BE2C (cell line): ENCODE results near the gene SHISA8.
"Not testable (repeated sequence)": the region's sequence is repeated elsewhere in the genome, so short reads cannot be mapped to it uniquely, and the experiment has no call there.

Experiments
- DNase-seq: peaks from one replicate; pipeline ENCODE4 v3.0.0-alpha.2; 2020
- H3K27me3 ChIP-seq: fragments of 250-450 bp; sonication (Bioruptor Pico); 2 replicates; pipeline ENCODE4 v1.5.1; 2020; ENCODE audit warnings: mild to moderate bottlenecking
- H3K36me3 ChIP-seq: fragments of 250-450 bp; sonication (Bioruptor Pico); 2 replicates; pipeline ENCODE4 v1.5.1; 2020; ENCODE audit warnings: mild to moderate bottlenecking
- H3K4me1 ChIP-seq: fragments of 250-450 bp; sonication (Bioruptor Pico); 2 replicates; pipeline ENCODE4 v1.5.1; 2020
- H3K4me3 ChIP-seq: 2 replicates; pipeline ENCODE4 v1.5.1; 2011; ENCODE audit warnings: low read depth, low read length
- H3K9me3 ChIP-seq: fragments of 250-450 bp; sonication (Bioruptor Pico); 2 replicates; pipeline ENCODE4 v1.5.1; 2020
- TF ChIP-seq, protein P1 (sequence below): IDR thresholded peaks from 2 replicates; pipeline ENCODE4 v1.5.1; 2012; ENCODE audit warnings: mild to moderate bottlenecking, low read depth, low read length

Gene SHISA8

DNA sequence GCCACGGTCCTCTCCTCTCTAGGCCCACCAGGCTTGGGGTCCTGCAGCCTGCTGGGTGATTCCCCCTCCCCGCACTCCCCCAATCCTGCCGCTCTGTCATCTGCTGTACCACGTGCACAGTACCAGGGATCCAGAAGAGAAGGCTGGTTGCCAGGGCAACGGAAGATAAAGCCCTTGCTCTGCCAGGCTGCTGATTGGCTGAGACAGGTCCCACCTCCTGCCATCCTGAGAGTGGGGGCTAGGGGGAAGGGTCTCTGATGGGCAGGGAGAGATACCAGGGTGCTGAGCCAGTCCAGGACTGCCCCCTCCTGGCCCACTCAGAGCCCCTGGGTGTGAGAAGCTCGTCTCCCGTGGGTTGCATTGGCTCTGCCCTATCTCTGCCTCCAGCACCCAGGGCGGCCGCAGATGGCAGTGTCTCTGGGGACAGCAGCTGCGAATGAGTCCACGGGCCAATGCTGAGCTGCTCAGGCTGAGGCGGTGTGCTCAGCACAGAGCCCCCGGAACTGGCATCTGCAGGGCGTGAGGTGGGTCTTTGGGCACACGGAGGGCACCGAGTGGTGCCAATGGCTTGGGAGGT is 37.1 kb upstream of the SHISA8 start, which contains the start of gene SMIM45:
TSS of gene SMIM45 (plus strand) at position 253 of the 577 bp plus-strand sequence.
- H3K36me3 ChIP-seq, result no peaks in the 10 kb centered on the region
- TF ChIP-seq, protein P1, sequence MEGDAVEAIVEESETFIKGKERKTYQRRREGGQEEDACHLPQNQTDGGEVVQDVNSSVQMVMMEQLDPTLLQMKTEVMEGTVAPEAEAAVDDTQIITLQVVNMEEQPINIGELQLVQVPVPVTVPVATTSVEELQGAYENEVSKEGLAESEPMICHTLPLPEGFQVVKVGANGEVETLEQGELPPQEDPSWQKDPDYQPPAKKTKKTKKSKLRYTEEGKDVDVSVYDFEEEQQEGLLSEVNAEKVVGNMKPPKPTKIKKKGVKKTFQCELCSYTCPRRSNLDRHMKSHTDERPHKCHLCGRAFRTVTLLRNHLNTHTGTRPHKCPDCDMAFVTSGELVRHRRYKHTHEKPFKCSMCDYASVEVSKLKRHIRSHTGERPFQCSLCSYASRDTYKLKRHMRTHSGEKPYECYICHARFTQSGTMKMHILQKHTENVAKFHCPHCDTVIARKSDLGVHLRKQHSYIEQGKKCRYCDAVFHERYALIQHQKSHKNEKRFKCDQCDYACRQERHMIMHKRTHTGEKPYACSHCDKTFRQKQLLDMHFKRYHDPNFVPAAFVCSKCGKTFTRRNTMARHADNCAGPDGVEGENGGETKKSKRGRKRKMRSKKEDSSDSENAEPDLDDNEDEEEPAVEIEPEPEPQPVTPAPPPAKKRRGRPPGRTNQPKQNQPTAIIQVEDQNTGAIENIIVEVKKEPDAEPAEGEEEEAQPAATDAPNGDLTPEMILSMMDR, result peak; percentile 52; the same call in 1 of the 2 replicates
- peak; percentile 97 for DNase-seq
- no peaks in the 10 kb centered on the region for H3K9me3 ChIP-seq
- H3K27me3 ChIP-seq, result no peaks in the 10 kb centered on the region
- peaks cover 18% of the 10 kb centered on the region for H3K4me1 ChIP-seq
- peak within 1 kb of the TSS; percentile 60 for H3K4me3 ChIP-seq

DNA sequence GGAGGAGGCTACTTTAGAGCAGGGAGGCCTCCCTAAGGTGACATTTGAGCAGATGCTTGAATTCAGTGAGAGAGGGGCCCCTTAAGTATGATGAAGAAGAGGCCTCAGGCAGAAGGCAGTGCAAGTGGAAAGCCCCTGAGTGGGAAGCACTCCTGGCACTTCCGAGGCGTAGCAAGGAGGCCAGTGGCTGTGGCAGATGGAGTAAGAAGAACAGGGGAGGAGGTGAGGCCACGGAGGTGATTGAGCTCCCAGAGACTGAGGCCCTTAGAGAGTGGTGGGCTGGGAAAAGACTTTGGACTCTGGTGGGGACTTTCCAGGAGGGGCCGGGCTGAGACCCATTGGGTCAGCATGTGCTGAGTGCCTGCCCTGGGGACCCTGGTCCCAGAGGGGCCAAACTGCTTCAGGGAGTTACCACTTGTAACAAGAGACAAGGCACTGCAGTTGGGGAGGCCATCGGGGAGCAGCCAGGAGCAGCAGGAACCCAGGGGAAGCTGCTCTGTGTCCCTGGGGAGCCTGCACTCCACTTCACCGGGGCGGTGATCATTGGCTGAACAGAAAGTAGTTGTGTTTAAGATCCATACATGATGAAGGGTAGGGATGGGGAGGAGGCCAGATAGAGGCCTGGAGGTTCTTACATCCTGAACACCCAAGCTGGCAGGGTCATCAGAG is 34.6 kb upstream of the SHISA8 start:
- no peak overlapping the region for H3K4me3 ChIP-seq
- peaks cover 7% of the 10 kb centered on the region for H3K36me3 ChIP-seq
- no peaks in the 10 kb centered on the region for H3K9me3 ChIP-seq
- no peaks in the 10 kb centered on the region for H3K27me3 ChIP-seq
- no peak for DNase-seq
- peaks cover 18% of the 10 kb centered on the region for H3K4me1 ChIP-seq
- TF ChIP-seq, protein P1, result no peak

DNA sequence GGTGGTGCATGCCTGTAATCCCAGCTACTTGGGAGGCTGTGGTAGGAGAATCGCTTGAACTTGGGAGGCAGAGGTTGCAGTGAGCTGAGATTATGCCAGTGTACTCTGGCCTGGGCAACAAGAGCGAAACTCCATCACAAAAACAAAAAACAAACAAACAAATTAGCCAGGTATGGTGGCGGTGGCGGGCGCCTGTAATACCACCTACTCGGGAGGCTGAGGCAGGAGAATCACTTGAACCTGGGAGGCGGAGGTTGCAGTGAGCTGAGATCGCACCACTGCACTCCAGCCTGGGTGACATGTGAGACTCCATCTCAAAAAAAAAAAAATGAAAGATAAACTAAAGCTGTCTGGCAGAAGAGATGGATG is 34.0 kb upstream of the SHISA8 start:
- H3K27me3 ChIP-seq, H3K4me3 ChIP-seq, DNase-seq, H3K36me3 ChIP-seq, H3K9me3 ChIP-seq: not testable (repeated sequence)
- peaks cover 18% of the 10 kb centered on the region for H3K4me1 ChIP-seq

DNA sequence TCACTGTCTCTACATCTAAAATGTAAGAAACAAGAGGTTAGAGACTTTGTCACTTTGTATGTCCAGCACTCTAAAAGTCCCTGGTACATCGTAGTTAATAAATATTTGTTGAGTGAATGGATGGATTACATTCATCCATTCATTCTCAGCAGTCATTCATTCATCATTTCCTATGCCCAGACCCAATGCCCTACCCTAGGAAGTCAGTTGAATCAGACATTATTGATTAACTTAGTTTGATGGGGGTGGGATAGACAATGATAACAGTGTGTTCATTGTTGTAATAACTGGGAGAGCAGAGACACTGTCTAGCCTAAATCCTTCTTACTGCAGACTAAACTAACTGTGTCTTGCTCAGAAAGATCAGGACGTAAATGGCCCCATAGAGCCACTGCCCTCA is 33.3 kb upstream of the SHISA8 start:
- TF ChIP-seq, protein P1, result no peak
- Histone ChIP-seq H3K27me3 (no peaks in the 10 kb centered on the region), H3K9me3 (no peaks in the 10 kb centered on the region), H3K4me1 (peaks cover 16% of the 10 kb centered on the region), H3K4me3 (no peak overlapping the region; the same call in 1 of the 2 replicates), H3K36me3 (peaks cover 18% of the 10 kb centered on the region)
- DNase-seq, result no peak

DNA sequence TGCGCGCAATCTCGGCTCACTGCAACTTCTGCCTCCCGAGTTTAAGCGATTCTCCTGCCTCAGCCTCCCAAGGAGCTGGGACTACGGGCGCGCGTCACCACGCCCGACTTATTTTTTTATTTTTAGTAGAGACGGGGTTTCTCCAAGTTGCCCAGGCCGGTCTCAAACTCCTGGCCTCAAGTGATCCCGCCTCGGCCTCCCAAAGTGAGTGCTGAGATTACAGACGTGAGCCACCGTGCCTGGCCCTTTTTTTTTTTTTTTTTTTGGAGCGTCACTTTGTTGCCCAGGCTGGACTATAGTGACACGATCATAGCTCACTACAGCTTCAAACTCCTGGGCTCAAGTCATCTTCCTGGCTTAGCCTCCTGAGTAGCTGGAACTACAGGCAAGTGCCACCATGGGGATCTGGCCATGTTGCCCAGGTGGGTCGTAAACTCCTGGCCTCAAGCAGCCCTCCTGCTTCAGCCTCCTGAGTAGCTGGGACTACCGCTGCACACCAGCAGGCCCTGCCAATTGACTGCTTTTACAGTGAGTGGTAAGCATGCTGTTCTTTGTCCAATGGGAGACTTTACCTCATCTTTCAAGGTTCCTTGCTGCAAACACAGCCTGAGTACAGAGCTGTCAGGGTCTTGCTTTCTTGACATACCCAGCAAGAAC is 32.7 kb upstream of the SHISA8 start:
- Histone ChIP-seq H3K9me3 (no peaks in the 10 kb centered on the region), H3K4me1 (peaks cover 12% of the 10 kb centered on the region), H3K4me3 (peak overlapping the region; percentile 89), H3K36me3 (peaks cover 22% of the 10 kb centered on the region), H3K27me3 (no peaks in the 10 kb centered on the region)
- no peak for DNase-seq
- TF ChIP-seq, protein P1, result no peak

DNA sequence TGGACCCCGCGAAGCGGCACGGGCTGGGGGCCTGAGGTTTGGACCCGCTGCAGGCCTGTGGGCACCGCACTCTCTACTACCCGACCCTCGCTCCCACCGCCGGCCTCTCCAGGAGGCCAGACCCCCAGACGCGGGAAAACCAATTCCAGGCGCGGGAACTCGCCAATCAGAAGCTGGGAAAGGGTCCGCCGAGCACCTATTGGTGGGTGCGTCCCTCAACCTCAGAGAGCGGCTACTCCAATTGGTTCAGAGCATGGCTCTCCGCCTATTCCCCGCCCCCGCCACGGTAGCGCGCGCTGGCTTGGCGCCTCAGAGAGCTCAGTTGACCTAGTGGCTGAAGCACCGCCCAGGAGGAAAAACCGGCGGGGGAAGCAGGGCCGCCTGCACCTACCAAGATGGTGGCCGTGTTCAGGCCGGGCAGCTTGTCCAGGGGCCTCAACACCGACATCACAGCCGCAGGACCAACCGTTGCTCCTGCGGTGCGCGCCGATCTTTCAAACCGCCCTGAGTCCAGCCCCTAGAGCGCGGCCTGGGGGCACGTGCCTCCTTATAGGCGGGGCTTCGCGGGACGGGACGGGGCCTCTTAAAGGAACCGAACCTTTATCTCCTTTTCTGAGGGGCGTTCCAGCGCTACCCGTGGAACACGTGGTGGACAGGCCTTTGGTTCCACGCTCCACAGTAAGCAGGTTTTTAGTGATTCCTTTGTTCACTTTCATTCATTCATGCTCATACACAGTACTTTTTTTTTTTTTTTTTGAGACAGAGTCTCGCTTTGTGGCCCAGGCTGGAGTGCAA is 32.0 kb upstream of the SHISA8 start, which contains the start of gene CENPM:
TSS of gene CENPM (minus strand) at position 524 of the 795 bp plus-strand sequence. CDS start at position 448, 76 bp downstream.
- TF ChIP-seq, protein P1, result no peak
- Histone ChIP-seq H3K36me3 (peaks cover 28% of the 10 kb centered on the region), H3K4me1 (peaks cover 12% of the 10 kb centered on the region), H3K9me3 (no peaks in the 10 kb centered on the region), H3K4me3 (peak within 1 kb of the TSS; percentile 89), H3K27me3 (no peaks in the 10 kb centered on the region)
- DNase-seq, result peak; percentile 98
